GM12872 (cell line): ENCODE data around the gene PLEKHH3.

Experiments
- TF ChIP-seq, protein P1 (sequence below): IDR thresholded peaks from 3 replicates; pipeline ENCODE4 v1.5.1; 2011; ENCODE audit warnings: low read depth, mild to moderate bottlenecking, low read length, moderate library complexity; ENCODE audit not compliant: insufficient read depth

PLEKHH3 gene

GRCh38 chr17:42685831-42686230 lies 9.0 kb upstream of the PLEKHH3 start:
- TF ChIP-seq, protein P1, sequence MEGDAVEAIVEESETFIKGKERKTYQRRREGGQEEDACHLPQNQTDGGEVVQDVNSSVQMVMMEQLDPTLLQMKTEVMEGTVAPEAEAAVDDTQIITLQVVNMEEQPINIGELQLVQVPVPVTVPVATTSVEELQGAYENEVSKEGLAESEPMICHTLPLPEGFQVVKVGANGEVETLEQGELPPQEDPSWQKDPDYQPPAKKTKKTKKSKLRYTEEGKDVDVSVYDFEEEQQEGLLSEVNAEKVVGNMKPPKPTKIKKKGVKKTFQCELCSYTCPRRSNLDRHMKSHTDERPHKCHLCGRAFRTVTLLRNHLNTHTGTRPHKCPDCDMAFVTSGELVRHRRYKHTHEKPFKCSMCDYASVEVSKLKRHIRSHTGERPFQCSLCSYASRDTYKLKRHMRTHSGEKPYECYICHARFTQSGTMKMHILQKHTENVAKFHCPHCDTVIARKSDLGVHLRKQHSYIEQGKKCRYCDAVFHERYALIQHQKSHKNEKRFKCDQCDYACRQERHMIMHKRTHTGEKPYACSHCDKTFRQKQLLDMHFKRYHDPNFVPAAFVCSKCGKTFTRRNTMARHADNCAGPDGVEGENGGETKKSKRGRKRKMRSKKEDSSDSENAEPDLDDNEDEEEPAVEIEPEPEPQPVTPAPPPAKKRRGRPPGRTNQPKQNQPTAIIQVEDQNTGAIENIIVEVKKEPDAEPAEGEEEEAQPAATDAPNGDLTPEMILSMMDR: no peak

GRCh38 chr17:42684929-42685556 lies 8.2 kb upstream of the PLEKHH3 start:
- TF ChIP-seq, protein P1: no peak

GRCh38 chr17:42683407-42684034 lies 6.7 kb upstream of the PLEKHH3 start:
- TF ChIP-seq, protein P1: no peak

DNA sequence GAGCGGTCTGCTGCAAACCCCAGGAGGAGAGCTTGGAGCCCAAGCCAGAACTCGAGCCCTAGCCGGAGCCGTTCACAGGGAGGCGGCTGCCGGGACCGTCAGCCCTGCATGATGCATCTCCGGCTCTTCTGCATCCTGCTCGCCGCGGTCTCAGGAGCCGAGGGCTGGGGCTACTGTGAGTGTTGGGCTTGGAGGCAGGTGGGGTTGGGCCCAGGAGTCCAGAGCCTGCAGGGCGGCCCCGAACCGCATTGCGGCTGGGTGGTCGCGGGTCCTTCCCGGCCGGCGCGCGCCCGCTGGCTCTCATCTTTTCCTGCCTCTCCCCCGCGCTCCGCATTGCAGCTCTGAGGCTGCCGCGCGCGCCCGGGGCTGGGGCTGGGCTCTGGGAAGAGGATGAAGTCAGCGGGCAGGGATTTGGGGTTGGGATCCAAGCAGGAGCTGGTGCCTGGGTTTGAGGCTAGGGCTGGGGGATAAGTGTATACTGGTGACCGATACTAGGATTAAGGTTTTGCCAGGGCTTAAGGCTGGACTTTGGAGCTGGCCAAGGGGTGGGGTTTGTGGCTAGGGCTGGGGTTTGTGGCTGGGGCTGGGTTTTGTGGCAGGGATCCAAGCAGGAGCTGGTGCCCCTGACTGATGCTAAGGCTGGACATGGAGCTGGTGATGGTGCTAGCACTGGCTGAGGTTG lies 6.1 kb upstream of the PLEKHH3 start:
- TF ChIP-seq, protein P1: no peak

DNA sequence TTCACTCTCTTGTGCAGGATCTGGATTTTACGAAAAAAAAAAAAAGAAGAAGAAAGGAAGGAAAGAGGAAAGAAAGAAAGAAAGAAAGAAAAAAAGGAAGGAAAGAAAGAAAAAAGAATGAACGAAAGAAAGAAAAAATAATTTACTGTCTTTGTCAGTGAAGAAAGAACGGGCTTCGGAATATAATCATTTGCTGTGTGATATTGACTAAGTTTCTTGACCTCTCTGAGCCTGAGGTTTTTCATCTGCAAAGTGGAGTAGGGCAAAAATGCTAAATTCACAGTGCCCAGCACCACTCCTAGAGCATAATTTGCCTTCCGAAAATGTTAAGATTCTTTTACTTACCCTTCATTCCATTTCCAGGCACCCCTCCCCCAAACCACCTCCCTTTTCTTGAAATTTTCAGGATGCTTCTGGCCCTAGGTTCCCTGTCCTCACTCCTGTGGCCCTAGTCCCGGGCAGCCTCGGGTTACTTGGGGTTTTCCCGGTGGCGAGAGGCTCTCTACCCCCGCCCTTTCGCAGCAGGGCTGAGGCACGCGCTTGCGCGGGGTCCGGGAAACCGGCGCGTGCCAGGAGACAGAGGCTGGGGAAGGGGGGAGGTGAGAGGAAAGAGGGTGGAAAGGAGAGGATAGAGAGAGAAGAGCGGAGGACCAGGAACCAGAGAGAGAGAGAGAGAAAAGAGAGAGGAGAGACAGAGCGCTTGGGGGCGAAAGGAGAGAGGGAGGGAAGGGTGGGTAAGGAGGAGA lies 5.4 kb upstream of the PLEKHH3 start, which contains the start of gene CNTNAP1:
TSS of gene CNTNAP1 (plus strand) at position 556 of the 746 bp plus-strand sequence. CDS start 299 bp downstream, outside the sequence.
- TF ChIP-seq, protein P1: no peak

GRCh38 chr17:42680331-42680808 lies 3.6 kb upstream of the PLEKHH3 start:
- TF ChIP-seq, protein P1: no peak
